ENCODE measurements around the gene MMP28.

Gene MMP28

GRCh38 chr17:35726127-35726952 lies 69.1 kb downstream of the MMP28 start:
- DNase-seq (ENCODE audit: low read depth) = no peak

- DNase-seq (ENCODE audit: low read depth) = no peak
These were observed 69.7 kb downstream of the MMP28 start for GRCh38 chr17:35725802-35726126.

- DNase-seq (ENCODE audit: low read depth) = no peak
These were observed 70.4 kb downstream of the MMP28 start for GRCh38 chr17:35725058-35725457.

- DNase-seq (ENCODE audit: low read depth) = no peak
These were observed 71.7 kb downstream of the MMP28 start for GRCh38 chr17:35723735-35724134.

GRCh38 chr17:35717475-35717874 lies 78.0 kb downstream of the MMP28 start:
- no peak for DNase-seq (ENCODE audit: low read depth)

- DNase-seq (ENCODE audit: low read depth) = no peak
These were observed 78.5 kb downstream of the MMP28 start for GRCh38 chr17:35716897-35717465.

- no peak for DNase-seq (ENCODE audit: low read depth)
These were observed 79.3 kb downstream of the MMP28 start for GRCh38 chr17:35716173-35716572.

Data from stimulated activated CD8-positive, alpha-beta memory T cell treated with anti-CD3 and anti-CD28 coated beads, Interleukin-15, amount 100 ng/mL, for 1 hour (primary cell).